Measurements from ENCODE around the gene HEATR3.

HEATR3 gene

GRCh38 chr16:50058091-50058771 lies 7.5 kb upstream of the HEATR3 start:
- no peak for DNase-seq (ENCODE audit: low read depth)

- no peak for DNase-seq (ENCODE audit: low read depth)
Measured at GRCh38 chr16:50059111-50059510, 6.7 kb upstream of the HEATR3 start.

GRCh38 chr16:50059669-50060068 lies 6.1 kb upstream of the HEATR3 start:
- DNase-seq (ENCODE audit: low read depth), result no peak

- no peak for DNase-seq (ENCODE audit: low read depth)
Measured at GRCh38 chr16:50061326-50061725, 4.4 kb upstream of the HEATR3 start.

- no peak for DNase-seq (ENCODE audit: low read depth)
Measured at GRCh38 chr16:50065241-50065623, 538 bp upstream of the HEATR3 start.

GRCh38 chr16:50066482-50067289 lies 916 bp downstream of the HEATR3 start:
- no peak for DNase-seq (ENCODE audit: low read depth)

GRCh38 chr16:50067290-50067853 lies 1.6 kb downstream of the HEATR3 start:
- no peak for DNase-seq (ENCODE audit: low read depth)

GRCh38 chr16:50068550-50068949 lies 2.8 kb downstream of the HEATR3 start:
- DNase-seq (ENCODE audit: low read depth), result no peak

- DNase-seq (ENCODE audit: low read depth), result no peak
Measured at GRCh38 chr16:50069060-50069459, 3.3 kb downstream of the HEATR3 start.

- no peak for DNase-seq (ENCODE audit: low read depth)
Measured at GRCh38 chr16:50071075-50071671, 5.4 kb downstream of the HEATR3 start.

GRCh38 chr16:50072730-50073129 lies 7.0 kb downstream of the HEATR3 start:
- no peak for DNase-seq (ENCODE audit: low read depth)

- DNase-seq (ENCODE audit: low read depth), result no peak
Measured at GRCh38 chr16:50079397-50080140, 13.8 kb downstream of the HEATR3 start.

GRCh38 chr16:50081428-50082018 lies 15.8 kb downstream of the HEATR3 start:
- DNase-seq (ENCODE audit: low read depth), result no peak

- no peak for DNase-seq (ENCODE audit: low read depth)
Measured at GRCh38 chr16:50083996-50084395, 18.2 kb downstream of the HEATR3 start.

GRCh38 chr16:50086176-50086575 lies 20.4 kb downstream of the HEATR3 start:
- DNase-seq (ENCODE audit: low read depth), result no peak

- no peak for DNase-seq (ENCODE audit: low read depth)
Measured at GRCh38 chr16:50088302-50088701, 22.5 kb downstream of the HEATR3 start.

GRCh38 chr16:50092891-50093290 lies 27.1 kb downstream of the HEATR3 start:
- DNase-seq (ENCODE audit: low read depth), result no peak

GRCh38 chr16:50093607-50094539 lies 28.1 kb downstream of the HEATR3 start:
- DNase-seq (ENCODE audit: low read depth), result no peak

- DNase-seq (ENCODE audit: low read depth), result no peak
Measured at GRCh38 chr16:50096791-50097190, 31.0 kb downstream of the HEATR3 start.

- DNase-seq (ENCODE audit: low read depth), result no peak
Measured at GRCh38 chr16:50099957-50100648, 34.3 kb downstream of the HEATR3 start.

All from stimulated activated CD8-positive, alpha-beta memory T cell treated with anti-CD3 and anti-CD28 coated beads, Interleukin-4, amount 100 ng/mL, for 24 hours (primary cell).